ENCODE data around the gene NHERF1.

The NHERF1 gene

DNA sequence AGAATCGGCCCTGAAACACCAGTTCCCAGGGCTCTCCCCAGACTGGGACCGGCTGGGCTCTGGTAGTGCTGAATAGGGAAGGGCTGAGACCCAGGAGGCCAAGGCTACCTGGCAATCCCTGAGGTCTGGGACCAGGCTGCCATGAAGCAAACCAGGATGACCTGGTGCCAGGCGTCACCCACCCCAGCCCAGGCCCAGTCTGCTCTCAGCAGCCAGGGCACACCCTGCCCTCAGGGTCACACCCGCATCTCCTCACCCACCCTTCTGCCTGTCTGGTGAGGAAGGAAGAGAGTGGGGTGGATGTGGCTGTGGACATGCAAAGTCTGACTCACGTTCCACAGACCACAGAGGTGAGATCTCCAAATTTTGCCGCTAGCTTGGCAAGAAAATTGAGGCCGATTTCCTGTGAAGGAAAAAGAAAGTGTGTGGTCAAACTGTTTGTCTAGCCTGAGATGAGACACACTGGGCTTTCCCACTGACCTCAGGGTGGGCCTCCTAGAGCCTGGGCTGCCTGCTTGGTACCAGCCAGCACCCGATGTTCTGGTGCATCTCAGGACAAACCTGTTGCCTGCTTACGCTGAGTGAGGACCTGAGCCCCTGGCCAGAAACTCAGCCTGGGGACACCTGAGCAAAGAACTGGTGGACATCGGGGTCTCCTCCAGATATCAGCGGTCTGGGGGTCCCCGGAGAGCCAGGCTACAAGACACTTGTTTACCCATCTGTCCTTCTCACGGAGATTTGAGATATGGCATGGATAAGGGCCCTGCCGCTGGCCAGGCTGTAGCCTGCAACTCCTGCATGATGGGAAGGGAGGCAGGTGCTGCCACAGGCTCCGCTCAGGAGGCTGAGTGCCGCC lies 17.7 kb upstream of the NHERF1 start:
- no peak for TF ChIP-seq ZFP3 (CRISPR knock-in tag; IDR thresholded peaks at IDR 0.05)
- TF ChIP-seq PATZ1 (CRISPR knock-in tag; IDR thresholded peaks at IDR 0.05; ENCODE audit: borderline replicate concordance), result no peak
- ATAC-seq, result no peak

DNA sequence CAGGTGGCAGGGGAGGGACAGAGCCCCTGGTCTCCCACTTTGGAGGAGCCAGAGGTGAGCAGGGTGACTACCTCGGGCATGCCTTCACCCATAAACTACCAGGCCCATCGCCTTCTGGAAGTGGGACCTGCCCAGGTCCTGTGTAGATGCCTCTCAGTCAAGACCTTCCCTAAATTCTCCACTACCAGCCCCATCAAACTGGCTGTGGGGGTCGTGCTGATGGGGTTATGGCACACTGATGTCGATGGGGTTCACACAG lies 17.2 kb upstream of the NHERF1 start:
- no peak for ATAC-seq
- TF ChIP-seq SNAI2 (CRISPR knock-in tag; IDR thresholded peaks at IDR 0.05), result no peak

GRCh38 chr17:74732042-74732867 lies 16.2 kb upstream of the NHERF1 start:
- ATAC-seq, result no peak
- TF ChIP-seq, protein P1, sequence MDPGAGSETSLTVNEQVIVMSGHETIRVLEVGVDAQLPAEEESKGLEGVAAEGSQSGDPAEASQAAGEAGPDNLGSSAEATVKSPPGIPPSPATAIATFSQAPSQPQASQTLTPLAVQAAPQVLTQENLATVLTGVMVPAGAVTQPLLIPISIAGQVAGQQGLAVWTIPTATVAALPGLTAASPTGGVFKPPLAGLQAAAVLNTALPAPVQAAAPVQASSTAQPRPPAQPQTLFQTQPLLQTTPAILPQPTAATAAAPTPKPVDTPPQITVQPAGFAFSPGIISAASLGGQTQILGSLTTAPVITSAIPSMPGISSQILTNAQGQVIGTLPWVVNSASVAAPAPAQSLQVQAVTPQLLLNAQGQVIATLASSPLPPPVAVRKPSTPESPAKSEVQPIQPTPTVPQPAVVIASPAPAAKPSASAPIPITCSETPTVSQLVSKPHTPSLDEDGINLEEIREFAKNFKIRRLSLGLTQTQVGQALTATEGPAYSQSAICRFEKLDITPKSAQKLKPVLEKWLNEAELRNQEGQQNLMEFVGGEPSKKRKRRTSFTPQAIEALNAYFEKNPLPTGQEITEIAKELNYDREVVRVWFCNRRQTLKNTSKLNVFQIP (CRISPR knock-in tag; IDR thresholded peaks at IDR 0.05; ENCODE audit: borderline replicate concordance, low read depth), result no peak
- no peak for TF ChIP-seq ZNF565 (CRISPR knock-in tag; conservative IDR thresholded peaks at IDR 0.05; ENCODE audit: low read depth)
- TF ChIP-seq ZFP3 (CRISPR knock-in tag; IDR thresholded peaks at IDR 0.05), result no peak
- TF ChIP-seq BACH2 (CRISPR knock-in tag; IDR thresholded peaks at IDR 0.05; ENCODE audit: borderline replicate concordance), result no peak
- no peak for TF ChIP-seq GLIS3 (CRISPR knock-in tag; IDR thresholded peaks at IDR 0.05)
- no peak for TF ChIP-seq ZNF70 (CRISPR knock-in tag; IDR thresholded peaks at IDR 0.05)
- TF ChIP-seq PATZ1 (CRISPR knock-in tag; IDR thresholded peaks at IDR 0.05; ENCODE audit: borderline replicate concordance), result no peak
- TF ChIP-seq TOX (CRISPR knock-in tag; IDR thresholded peaks at IDR 0.05; ENCODE audit: borderline replicate concordance), result no peak
- TF ChIP-seq SNAI2 (CRISPR knock-in tag; IDR thresholded peaks at IDR 0.05), result no peak
- no peak for TF ChIP-seq CSRNP3 (CRISPR knock-in tag; IDR thresholded peaks at IDR 0.05)
- TF ChIP-seq CSDC2 (CRISPR knock-in tag; IDR thresholded peaks at IDR 0.05), result no peak
- no peak for TF ChIP-seq ZNF8 (CRISPR knock-in tag; IDR thresholded peaks at IDR 0.05)
- no peak for TF ChIP-seq ISL1 (CRISPR knock-in tag; IDR thresholded peaks at IDR 0.05)
- TF ChIP-seq ARNTL (CRISPR knock-in tag; IDR thresholded peaks at IDR 0.05; ENCODE audit: borderline replicate concordance, low read depth), result no peak
- TF ChIP-seq PPARA (CRISPR knock-in tag; IDR thresholded peaks at IDR 0.05; ENCODE audit: borderline replicate concordance), result no peak

GRCh38 chr17:74733365-74734122 lies 14.9 kb upstream of the NHERF1 start:
- TF ChIP-seq, protein P2, sequence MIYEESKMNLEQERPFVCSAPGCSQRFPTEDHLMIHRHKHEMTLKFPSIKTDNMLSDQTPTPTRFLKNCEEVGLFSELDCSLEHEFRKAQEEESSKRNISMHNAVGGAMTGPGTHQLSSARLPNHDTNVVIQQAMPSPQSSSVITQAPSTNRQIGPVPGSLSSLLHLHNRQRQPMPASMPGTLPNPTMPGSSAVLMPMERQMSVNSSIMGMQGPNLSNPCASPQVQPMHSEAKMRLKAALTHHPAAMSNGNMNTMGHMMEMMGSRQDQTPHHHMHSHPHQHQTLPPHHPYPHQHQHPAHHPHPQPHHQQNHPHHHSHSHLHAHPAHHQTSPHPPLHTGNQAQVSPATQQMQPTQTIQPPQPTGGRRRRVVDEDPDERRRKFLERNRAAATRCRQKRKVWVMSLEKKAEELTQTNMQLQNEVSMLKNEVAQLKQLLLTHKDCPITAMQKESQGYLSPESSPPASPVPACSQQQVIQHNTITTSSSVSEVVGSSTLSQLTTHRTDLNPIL (CRISPR knock-in tag; IDR thresholded peaks at IDR 0.05; ENCODE audit: low read depth), result no peak
- ATAC-seq, result no peak

All from SK-N-SH treated with all-trans-retinoic acid at 6 μM for 48 hours (cell line).